ENCODE measurements around the gene RALGPS1. TPM values are rescaled to one million over a fixed set of nuclear protein-coding genes. Genes with fewer than 3 reads are reported as not detected.
A peak's percentile ranks its signal among the peaks of the same experiment; 100 is the strongest.

The RALGPS1 gene
- total RNA-seq, 1 experiment from 2014 or later: 8.2 TPM

- Histone ChIP-seq H3K27ac (ENCODE audit: low read length) (no peak within 1 kb of the TSS), H2AFZ (ENCODE audit: low read length) (0 out of 2 replicates have a peak within 1 kb of the TSS, but pooled peaks have one; percentile 2), H3K9me3 (ENCODE audit: low read length) (no peaks in the 10 kb centered on the region), H3K4me2 (ENCODE audit: low read depth, low read length, poor library complexity, severe bottlenecking) (no peak within 1 kb of the TSS), H3K27me3 (ENCODE audit: low read length) (no peaks in the 10 kb centered on the region), H3K36me3 (ENCODE audit: insufficient read depth, low read length) (no peaks in the 10 kb centered on the region), H3K4me3 (ENCODE audit: low read length) (no peak within 1 kb of the TSS), H4K20me1 (ENCODE audit: insufficient read depth, low read depth, low read length) (no peaks in the 10 kb centered on the region), H3K4me1 (ENCODE audit: low read length) (no peaks in the 10 kb centered on the region), H3K79me2 (ENCODE audit: low read length) (no peaks in the 10 kb centered on the region), H3K9me2 (replicated peaks; ENCODE audit: insufficient read depth, low read length) (no peaks in the 10 kb centered on the region), H3K9ac (ENCODE audit: low read length) (no peak within 1 kb of the TSS)
- no peak for DNase-seq
Measured at GRCh38 chr9:127264462-127265219, 350.1 kb downstream of the RALGPS1 start, which contains the start of gene GARNL3. TSS of gene GARNL3 (plus strand) at chr9:127264774. CDS start at chr9:127264878, 104 bp downstream.

DNA sequence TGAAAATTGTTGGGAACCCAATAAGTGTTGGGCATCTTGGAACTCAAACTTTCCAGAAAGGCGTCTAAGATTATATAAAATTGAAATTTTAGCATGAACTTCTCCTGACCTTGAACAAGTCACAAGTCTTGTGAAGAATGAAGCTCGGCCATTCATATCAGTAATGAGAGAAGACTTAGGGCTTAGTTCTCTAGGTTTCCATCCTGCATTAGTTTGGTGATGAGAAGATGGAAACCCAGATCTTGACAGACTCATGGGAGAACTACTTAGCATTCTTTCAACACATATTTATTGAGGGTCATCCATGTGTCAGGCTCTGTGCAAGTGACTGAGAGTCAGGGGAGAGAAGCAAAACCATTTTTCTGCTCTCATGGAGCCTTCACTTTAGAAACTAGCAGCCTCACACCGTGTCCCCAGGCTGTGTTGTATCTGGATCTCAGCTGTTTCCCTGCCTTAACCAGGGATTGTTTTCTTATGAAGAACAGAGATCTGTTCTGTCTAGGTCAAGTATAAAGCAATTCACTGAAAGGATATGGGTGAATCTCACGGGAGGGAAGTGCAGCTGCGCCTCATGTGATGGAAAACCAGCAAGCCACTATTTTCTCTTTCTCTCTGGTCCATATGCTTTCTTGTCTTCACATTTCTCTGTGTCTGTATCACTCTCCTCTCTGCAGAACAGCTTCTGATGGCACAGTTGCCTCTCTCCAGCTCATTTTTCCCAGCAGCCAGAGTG, 353.4 kb downstream of the RALGPS1 start:
- H3K27ac ChIP-seq (ENCODE audit: low read length): no peak overlapping the region
- DNase-seq: no peak

GRCh38 chr9:127269449-127269848, 354.9 kb downstream of the RALGPS1 start:
- Histone ChIP-seq H3K9me3 (ENCODE audit: low read length) (no peaks in the 10 kb centered on the region), H4K20me1 (ENCODE audit: insufficient read depth, low read depth, low read length) (no peaks in the 10 kb centered on the region), H2AFZ (ENCODE audit: low read length) (no peak overlapping the region), H3K4me1 (ENCODE audit: low read length) (no peaks in the 10 kb centered on the region), H3K9me2 (replicated peaks; ENCODE audit: insufficient read depth, low read length) (no peaks in the 10 kb centered on the region), H3K4me2 (ENCODE audit: low read depth, low read length, poor library complexity, severe bottlenecking) (no peak overlapping the region), H3K9ac (ENCODE audit: low read length) (no peak overlapping the region), H3K36me3 (ENCODE audit: insufficient read depth, low read length) (no peaks in the 10 kb centered on the region), H3K79me2 (ENCODE audit: low read length) (no peaks in the 10 kb centered on the region), H3K27me3 (ENCODE audit: low read length) (no peaks in the 10 kb centered on the region), H3K4me3 (ENCODE audit: low read length) (no peak overlapping the region), H3K27ac (ENCODE audit: low read length) (no peak overlapping the region)
- no peak for DNase-seq

More for the DNA sequence above, 353.4 kb downstream of the RALGPS1 start:
- Histone ChIP-seq H3K79me2 (ENCODE audit: low read length) (no peaks in the 10 kb centered on the region), H3K36me3 (ENCODE audit: insufficient read depth, low read length) (no peaks in the 10 kb centered on the region), H3K9me2 (replicated peaks; ENCODE audit: insufficient read depth, low read length) (no peaks in the 10 kb centered on the region), H3K4me1 (ENCODE audit: low read length) (no peaks in the 10 kb centered on the region), H3K27me3 (ENCODE audit: low read length) (no peaks in the 10 kb centered on the region), H4K20me1 (ENCODE audit: insufficient read depth, low read depth, low read length) (no peaks in the 10 kb centered on the region), H2AFZ (ENCODE audit: low read length) (no peak overlapping the region), H3K9me3 (ENCODE audit: low read length) (no peaks in the 10 kb centered on the region), H3K4me3 (ENCODE audit: low read length) (no peak overlapping the region), H3K4me2 (ENCODE audit: low read depth, low read length, poor library complexity, severe bottlenecking) (no peak overlapping the region), H3K9ac (ENCODE audit: low read length) (no peak overlapping the region)

Other genes starting within 250 kb of the RALGPS1 start
- gene ZBTB43, start 109.7 kb upstream of the RALGPS1 start, total RNA-seq (2014; rRNA removed; shearing (Covaris generic); ENCODE audit: low replicate concordance): 6.4 and 6.5 TPM in 2 replicates
- 4.6 and 8.1 TPM in 2 replicates for gene ZBTB34, start 54.1 kb upstream of the RALGPS1 start, total RNA-seq (2014; rRNA removed; shearing (Covaris generic); ENCODE audit: low replicate concordance)
- gene ANGPTL2, start 207.9 kb downstream of the RALGPS1 start, total RNA-seq (2014; rRNA removed; shearing (Covaris generic); ENCODE audit: low replicate concordance): not detected in 2 replicates